ENCODE data around the gene TMEM181.
"Not testable (repeated sequence)": the region's sequence is repeated elsewhere in the genome, so short reads cannot be mapped to it uniquely, and the experiment has no call there.

Gene TMEM181

DNA sequence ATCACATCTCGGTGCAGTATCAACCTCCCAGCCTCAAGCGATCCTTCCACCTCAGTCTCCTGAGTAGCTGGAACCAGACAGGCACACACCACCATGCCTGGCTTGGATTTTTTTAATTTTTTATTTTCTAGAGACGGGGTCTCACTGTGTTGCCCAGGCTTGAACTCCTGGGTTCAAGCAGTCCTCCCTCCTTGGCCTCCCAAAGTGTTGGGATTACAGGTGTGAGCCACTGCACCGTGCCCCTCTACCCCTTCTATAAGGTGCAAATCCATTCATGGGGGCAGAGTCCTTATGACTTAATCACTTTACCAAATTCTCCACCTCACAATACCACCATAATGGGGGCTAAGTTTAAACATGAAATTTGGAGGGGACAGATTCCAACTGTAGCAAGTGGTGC, 37.7 kb downstream of the TMEM181 start:
- no peak for DNase-seq

DNA sequence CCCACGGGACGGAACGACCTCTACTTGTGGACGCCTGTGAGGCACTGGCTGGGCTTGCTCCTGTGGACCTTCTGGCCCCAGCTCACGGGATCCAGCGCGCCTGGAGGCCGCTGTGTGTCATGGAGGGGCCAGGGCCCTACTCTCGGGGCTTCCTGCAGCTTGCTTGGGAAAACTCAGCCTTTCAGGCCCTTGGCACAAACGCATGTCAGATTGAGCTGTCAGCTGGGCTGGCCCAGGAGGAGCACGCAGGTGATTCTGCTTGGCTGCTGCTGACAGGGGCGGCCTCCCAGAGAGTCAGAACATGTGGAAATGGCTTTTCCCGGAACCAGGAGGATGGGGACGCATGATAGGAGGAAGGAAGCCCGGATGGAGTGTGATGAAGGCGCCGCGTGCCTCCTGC, 39.7 kb downstream of the TMEM181 start:
- DNase-seq: no peak

DNA sequence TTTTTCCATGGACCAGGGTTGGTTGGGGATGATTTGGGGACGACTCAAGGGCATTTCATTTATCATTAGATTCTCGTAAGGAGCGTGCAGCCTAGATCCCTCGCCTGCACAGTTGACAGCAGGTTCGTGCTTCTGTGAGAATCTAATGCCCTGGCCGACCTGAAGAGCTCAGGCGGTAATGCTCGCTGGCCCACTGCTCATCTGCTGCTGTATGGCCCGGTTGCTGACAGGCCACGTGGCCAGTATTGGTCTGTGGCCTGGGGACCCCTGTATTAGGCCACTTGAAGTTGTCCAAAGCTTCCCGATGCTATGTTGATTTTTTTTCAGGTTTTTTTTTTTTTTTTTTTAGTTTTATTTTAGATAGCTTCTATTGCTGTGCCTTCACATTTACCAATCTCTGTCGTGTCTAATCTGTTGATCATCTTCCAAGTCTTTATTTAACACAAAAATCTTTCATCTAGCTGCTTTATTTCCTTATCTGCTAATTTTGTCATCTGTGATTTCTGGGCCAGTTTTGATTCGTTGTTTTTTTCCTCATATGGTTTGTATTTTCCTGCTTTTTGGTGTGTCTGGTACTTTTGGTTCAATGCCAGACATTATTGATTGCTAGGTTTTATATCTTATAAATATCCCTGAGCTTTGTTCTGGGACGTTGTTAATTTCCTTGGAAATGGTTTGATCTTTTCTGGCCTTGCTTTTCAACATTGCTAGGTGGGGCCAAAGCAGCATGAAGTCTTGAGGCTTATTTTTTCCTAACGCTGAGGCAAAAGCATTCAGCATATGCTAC, 43.6 kb downstream of the TMEM181 start:
- no peak for DNase-seq

GRCh38 chr6:158604048-158604406, 44.1 kb downstream of the TMEM181 start:
- DNase-seq: no peak

DNA sequence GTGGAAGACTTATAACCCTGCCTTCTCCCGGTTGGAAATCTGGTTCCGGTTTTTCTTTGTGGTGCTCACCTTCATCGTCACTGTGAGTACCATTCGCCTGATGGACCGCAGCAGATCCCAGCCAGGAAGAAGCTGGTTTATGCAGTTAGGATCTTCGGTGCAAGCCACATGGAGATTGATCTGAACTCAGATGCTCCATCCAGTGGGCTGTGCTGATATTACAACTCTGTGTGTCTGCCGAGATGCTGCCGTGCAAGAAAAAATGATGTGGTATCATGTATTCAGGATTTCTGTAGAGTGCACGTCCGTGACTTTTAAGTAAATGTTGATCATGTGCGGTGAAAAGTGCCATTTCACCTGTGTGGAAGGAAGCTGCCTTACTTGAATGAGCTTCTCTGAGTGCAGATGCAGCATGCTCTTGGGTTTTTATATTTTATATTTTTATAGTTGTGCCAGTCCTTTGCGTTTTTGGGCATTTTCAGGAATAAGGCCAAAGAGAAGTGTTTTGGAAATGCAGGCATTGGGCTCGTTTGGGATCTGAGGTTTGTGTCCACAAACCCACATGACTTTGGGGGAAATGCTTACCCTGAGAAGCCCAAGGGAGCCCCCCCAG, 45.5 kb downstream of the TMEM181 start:
- peak; percentile 69 to 86 for DNase-seq

- DNase-seq: not testable (repeated sequence)
Measured at GRCh38 chr6:158606011-158606410, 46.1 kb downstream of the TMEM181 start.

GRCh38 chr6:158606935-158607334, 47.0 kb downstream of the TMEM181 start:
- DNase-seq: no peak

DNA sequence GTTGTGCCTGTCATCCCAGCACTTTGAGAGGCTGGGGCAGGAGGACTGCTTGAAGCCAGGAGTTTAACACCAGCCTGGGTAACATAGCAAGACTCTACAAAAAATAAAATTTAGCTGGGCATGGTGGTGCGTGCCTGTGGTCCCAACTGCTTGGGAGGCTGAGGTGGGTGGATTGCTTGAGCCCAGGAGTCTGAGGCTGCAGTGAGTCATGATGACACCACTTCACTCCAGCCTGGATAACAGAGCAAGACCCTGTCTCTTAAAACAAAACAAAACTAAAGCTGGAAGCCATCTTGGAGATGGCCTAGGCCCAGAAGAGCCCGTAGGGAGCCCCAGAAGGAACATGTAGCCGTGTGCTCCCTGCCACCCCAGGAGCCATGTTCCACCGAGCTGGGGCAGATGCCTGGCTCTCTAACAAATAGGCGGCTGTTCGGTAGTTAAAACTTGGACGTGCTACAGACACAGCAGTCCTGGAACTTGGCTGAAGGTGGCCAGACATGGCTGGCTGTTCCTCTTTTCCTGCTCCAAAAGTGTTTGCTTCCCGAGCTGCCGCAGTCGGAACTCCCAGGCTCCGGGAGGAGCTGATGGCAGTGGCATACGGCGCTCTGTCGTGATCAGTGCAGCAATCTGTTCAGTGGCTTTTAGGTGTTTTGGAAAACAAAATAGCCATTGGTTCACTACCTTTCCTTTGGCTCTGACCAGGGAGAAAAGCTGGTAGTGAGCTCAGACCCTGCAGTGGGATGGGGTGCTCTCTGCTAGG, 47.7 kb downstream of the TMEM181 start:
- DNase-seq: no peak

DNA sequence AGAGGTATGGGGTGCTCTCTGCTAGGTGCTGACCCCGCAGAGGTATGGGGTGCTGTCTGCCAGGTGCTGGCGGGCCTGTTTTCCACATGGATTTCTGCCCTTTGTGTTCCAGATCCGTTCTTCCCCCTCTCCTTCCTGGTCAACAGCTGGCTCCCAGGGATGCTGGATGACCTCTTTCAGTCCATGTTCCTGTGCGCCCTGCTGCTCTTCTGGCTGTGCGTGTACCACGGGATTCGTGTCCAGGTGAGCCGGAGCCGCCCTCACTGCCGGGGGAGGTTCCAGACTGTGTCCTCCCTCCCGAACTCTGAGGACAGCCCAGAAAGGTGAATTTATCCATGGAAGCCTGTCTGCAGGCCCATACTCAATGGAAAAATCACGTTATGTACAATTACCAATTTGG, 48.3 kb downstream of the TMEM181 start:
- DNase-seq: no peak

DNA sequence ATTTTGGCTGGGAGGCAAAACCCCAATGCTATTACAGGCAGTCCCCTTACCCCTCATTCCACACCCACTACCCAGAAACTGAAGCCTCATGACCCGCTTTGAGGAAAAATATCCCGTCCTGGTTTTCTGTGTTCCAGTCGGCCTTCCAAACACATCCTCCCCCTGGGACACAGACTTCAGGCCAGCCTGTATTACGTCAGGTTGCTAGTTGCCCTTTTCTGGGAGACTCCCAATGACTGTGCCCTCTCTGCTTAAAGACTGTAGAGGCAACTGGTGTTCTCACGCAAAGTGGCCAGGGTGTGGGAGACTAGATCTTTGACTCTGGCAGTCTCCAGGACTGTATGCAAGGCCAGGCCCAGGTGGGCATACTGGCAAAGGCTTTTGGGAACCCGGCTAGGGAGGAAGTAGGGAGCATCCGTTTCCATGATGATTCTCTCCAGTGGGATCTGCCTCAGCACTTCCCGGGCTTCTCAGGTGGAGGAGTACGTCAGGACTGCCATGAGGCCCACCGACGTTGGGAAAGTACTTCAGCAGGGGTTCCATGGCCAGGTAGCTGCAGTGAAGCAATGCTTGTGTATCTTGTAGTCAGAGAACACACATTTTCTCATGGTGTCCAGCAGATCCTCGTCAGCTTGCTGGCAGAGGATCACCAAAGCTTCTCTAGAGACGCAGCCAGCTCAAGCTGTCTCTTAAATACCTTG, 49.7 kb downstream of the TMEM181 start:
- no peak for DNase-seq

- no peak for DNase-seq
Measured at GRCh38 chr6:158610319-158610968, 50.6 kb downstream of the TMEM181 start.

DNA sequence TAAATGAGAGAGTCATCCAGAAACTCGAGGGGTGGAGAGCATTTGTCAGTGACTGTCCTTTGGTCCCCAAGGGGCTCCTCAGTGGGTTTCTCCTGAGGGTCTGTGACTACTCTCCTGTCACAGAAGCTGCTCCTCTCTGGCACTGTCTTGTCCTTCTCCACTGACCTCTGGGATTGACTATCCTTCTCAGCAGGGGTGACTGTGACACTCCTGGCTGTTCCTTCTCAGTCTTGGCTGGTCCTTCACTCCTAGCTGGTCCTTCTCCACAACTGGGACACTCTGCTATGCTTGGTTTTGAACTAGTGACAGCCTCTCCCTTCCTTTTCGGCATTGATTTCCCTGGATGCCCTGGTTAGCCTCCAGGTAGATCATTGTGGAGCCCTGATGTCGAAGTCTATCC, 51.1 kb downstream of the TMEM181 start:
- DNase-seq: no peak

GRCh38 chr6:158611541-158612370, 51.9 kb downstream of the TMEM181 start:
- no peak for DNase-seq

DNA sequence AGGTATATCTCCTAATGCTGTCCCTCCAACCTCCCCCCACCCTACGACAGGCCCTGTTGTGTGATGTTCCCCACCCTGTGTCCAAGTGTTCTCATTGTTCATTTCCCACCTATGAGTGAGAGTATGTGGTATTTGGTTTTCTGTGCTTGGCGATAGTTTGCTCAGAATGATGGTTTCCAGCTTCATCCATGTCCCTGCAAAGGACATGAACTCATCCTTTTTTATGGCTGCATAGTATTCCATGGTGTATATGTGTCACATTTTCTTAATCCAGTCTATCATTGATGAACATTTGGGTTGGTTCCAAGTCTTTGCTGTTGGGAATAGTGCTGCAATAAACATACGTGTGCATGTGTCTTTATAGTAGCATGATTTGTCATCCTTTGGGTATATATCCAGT, 54.7 kb downstream of the TMEM181 start:
- not testable (repeated sequence) for DNase-seq

GRCh38 chr6:158618289-158618688, 58.4 kb downstream of the TMEM181 start:
- DNase-seq: not testable (repeated sequence)

DNA sequence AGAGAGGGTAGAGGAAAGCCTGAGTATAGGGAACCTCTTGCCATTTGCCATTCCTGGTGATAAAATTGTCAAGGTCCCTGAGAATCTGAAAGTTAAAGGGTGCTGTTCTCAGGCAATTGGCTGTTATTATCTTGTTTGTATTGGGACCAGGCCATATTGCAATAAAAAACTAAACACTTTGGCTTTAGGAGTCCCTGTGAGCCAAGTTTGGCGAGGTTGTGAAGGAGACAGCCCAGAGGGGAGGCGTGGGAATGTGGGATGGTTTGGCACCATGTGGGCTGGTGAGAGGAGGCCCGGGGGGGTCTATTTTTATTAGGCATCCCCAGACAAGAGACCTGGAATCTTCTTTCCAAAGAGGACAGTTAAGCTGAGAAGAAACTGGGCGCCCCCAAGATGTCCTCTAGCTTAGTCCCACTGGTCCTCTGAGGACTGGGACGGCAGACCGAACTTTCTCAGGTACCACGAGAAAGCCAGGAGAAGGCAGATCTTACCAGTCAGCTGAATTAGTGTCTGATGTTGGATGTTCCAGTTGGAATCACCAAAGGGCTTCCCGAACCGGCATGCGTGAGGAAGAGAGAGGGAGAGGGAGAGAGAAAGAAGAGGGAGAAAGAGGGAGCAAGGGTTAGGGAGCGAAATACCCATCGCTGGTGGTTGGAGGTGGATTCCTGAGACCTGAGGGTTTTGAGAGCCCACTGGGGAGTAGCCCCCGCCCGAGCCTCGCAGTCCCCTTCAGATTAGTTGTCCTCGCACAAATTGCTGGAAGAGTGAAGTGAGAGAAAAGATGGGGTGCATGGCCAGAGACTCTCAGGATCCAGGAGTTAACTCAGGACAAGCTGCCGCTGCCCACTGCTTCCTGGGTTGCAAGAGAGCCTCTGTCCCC, 60.3 kb downstream of the TMEM181 start:
- DNase-seq: no peak

GRCh38 chr6:158620963-158621693, 61.2 kb downstream of the TMEM181 start:
- no peak for DNase-seq

- DNase-seq: no peak
Measured at GRCh38 chr6:158621694-158622544, 62.0 kb downstream of the TMEM181 start.

DNA sequence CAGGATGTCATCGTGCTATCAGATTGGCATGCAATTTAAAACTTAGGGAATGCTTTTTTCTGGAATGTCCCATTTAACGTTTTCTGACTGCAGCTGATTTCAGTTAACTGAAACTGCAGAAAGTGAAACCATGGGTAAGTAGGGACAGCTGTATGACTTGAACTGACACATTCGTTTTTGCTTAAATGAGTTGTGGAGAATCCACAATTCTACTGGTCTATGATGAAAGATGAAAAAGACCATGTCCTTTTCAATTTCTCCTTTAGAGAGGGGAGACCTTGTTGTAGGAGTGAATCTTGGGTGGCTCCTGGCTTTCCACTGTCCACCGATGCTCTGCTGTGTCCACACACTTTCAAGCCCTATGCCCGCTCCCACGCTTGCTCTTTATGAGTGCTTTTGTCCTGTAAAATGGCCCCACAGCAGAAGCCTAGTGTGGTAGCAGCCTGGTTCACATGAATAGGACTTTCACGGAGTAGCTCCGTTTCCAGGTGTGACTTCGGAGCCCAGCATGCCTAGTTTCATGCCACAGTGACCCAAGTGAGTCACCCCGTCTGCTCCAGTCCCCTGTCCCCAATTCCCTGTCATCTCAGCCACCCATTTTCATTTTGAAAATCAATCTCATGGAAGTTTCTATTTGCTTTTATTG, 62.8 kb downstream of the TMEM181 start:
- no peak for DNase-seq

Measured in NCI-H526 (cell line).